ENCODE results near the gene GUCA2B.

The GUCA2B gene

DNA sequence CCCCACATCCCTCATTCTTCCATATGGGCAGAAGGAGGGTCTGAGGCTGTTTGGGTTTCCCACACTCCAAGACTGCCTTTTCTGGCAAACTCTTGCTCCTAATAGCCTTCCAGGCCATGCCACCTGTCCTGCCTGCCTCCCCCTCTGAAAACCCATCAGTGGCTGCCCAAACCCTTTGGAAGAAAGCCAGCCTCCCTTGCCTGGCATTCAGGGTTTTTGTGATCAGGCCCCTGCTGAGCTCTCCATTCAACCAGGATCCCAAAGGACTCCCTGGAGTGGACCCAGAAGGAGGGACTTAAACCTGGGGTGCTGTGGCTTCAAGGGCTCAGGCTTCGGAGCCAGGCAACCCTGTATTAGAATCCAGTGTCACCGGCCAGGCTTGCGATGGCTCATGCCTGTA, 15.6 kb downstream of the GUCA2B start:
- DNase-seq, result peak; percentile 42

DNA sequence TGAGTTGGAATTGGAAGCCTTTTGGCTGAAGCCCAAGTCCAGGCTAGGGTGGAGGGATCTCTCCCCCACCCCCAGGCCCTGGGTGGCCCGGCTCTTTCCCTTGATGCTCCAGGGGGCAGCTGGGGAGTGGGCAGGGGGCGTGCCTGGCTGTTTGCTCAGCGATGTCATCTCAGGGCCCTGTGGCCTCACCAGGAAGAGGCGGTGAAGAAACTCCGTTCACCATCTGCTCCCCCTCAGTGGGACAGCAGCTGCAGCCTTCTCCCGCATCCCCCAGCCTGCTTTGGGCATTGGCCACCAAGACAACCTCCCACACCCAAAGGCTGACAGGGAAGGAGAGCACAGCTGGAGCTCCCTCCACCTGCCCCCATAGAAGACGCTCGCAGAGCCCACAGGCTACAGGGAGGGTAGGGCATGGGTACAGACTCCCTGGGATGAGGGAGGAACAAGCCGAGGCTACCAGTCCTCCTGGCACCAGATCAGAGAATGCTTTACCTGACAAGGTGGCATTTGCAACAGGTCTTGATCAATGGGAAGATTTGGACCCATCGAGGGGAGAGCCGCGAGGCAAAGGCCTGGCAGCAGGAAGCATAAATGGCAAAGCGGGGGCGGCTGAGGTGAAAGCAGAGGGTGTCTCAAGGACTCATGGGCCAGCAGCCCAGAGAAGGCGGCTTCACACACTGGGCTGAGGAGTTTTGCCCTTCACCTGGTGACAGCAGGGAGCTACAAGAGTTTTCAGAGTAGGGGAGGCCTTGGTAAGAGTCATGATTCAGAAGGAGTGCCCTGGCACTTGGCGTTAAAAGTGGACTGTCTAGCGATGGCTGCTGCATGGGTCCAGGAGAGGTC, 17.8 kb downstream of the GUCA2B start:
- peak; percentile 26 for DNase-seq

DNA sequence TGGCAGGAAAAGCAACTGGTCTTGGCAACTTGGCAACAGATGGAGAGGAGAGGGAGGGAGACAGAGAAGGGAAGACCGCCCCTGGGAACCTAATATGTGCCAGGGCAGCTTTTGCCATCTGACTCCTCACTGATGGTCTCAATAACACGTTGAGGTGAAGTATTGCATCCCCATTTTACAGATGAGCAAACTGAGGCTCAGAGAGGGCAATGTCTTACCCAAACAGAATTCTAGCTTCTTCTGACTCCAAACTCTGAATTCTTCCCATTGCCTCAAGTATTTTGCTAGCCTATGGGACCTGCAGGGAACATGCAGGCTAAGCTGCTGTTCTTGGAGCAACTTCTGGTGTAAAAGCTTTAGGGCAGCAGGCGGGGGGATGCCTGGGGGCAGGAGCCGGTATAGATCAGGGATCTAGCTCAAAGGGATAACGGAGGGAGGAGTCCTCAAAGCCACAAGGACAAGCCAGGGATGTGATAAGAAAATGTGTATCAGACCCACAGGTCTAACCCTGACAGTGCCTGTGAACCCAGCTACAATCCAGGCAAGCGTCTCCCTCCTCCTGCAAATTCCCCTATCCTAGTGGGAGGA, 18.6 kb downstream of the GUCA2B start:
- no peak for DNase-seq

DNA sequence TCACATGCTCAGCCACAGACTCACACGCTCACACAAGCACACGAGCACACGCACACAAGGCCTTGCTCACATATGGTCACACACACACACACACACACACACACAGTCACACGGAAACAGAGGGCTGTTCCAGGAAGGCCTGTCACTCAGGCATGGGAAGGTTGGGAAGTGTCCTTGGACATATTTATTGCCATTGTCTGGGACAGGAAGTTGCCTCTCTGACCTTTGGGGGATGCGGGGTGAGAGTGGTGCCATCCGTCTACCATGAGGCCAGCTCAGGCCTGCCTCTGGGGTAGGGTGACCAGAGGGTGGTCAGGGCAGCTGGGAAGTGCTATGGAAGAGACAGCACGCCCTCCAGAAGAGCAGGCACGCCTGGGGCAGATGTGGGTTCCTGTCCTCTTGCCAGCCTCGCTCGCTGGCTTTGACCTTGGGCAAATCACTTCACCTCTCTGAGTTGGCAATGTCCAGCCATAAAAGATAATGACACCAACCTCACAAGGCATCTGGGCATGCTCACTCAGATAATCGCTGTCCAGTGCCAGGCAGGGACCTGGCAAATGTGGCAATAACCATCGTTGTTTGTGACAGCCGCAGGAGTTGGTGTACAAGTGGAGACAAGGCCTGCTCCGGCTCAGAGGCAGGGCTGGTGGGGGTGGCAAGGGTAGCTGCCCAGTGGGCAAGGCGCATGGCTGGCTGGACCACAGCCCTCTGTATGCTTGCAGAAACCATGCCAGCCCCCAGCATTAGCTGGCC, 19.3 kb downstream of the GUCA2B start:
- no peak for DNase-seq

DNA sequence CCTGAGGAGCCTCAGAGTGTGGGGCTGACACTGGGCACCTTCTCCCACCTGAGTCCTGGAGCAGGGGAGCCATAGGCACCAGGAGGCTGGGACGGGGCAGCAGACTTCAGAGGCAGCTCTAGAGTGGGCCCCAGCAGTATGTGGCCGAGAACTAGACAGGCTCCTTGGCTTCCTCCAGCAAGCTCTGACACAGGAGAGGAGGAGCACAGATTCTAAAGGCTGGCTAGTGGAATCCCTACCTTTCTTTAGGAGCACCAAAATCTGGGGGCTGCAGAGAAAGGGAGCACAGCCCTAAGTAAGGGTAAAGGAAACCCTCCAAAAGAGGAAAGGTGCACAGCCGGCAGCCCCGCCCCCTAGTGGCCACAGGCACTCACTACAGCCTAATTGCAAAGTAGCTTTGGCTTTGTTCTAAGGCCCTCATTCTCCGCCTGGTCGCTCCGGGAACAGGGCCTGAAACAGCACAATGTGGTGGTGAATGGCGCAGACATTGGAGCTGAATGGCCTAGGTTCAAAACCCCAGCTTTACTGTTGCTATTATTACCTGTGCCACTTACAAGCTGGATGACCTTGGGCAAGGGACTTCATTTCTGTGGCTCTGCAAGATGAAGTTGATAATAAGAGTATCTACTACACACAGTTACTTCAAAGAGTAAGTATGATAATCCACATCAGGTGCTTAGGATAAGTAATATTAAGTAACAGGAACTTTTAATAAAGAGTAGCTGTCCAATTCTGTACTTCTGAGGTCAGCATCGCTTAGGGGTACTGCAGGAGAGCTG, 20.1 kb downstream of the GUCA2B start:
- DNase-seq, result peak; percentile 49

DNA sequence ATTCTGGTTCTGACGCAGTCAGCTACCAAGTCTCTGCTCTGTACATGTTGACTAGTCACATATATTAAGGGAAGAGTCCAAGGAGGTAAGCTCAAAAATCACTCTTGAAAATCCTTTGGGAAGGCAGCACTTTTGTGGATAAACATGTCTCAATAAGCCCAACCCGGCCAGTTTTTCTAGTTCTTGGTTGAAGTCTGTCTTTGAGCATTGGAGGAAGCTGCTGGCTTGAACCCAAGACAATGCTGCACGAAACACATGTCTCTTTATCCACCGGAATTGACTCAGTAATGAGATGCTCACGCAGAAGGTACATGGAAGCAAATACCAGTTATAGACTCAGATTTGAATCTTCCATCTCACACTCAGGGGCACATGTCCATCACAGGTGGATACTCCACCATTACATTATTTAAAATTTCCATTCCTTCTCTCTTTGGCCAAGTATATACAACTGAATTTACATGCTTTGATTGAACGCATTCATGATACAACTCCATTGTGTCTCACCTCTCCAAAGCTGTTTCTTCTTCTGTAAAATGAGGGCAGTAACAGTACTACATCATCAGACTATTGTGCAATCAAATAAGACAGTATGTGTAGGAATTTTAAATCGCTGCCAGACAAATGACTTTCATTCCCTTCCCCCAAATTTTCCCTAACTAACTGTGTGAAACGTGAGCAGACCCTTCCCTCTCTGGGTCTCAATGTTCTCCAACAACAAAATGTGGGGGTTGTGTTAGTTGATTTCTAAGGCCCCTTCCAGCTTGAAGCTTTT, 20.9 kb downstream of the GUCA2B start:
- DNase-seq, result no peak

DNA sequence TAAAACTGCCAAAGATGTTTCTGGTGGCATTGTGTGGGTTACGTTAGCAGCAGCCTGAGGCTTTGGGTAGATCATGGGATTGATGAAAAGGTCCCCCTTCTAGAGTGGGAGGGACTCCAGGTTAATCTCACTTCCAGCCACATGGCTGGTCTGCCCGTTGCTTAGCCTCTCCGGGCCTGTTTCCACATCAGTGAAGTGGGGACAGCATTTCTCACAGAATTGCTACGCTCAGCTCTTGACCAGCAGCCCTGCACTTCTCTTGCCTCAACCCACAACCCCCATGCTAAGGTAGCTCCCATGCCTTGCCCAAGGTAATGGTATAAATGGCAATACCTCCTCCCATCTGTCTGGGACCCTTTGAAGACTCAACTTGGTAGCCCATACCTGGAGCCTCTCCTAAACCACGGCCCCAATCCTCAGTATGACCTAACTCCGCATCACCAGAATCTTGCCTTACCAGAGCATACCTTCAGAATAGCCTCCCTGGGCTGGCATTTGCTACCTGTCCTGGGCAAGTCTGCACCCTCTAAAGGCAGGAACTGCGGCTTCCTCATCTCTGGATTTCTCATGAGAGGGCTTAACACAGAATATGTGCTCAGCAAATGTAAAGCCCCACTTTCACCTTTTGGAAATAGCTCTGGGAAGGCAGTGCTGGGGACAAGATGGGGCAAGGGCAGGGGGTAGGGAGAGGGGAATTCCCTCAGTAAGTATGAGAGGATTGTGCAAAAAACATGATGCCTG, 22.3 kb downstream of the GUCA2B start:
- no peak for DNase-seq

DNA sequence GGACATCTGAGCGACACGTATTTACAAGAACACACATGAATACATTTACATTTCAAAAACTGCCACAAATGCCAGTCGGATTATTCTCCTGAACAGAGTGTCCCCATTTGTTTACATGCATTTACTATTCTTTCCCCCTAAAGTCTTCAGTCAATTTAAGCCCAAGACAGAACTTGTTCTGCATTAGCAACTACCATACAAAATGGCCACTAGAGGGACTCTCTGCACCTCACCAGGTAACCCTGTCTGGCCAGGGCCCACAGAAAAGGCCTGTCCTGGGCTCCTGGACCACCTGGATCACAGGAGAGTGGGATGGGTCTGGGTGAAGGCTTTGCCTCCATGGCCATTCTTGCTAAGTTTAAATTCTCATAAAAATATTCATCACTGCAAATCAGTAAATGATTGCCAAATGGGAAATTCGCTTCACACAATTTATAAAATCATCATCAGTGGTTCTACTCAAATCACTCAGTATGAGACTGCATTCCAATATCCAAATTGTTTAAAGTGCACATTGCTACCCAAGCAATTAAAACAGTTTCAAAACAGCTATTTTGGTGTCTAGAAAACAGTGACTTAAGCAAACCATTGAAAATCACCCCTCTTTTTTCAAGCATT, 23.8 kb downstream of the GUCA2B start:
- peak; percentile 62 for DNase-seq

DNA sequence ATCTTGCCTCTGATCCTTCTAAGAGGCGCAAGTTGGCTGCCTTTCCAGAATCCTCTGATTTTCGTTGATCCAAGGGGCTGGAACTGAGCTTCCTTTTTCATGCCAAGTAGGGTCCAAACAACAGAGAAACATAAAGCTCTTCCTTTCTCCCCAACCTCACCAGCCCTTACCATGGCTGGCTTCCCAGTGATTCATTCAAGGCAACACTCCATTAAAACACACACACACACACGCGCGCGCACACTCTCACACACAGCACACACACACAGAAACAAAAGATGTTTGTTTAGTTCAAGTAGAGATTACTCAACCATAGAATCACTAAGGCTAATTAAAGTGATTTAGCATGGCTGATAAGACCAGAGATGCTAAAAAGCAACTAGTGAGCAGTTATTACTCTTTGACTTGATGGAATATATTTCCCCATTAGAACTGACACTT, 24.4 kb downstream of the GUCA2B start:
- DNase-seq, result peak; percentile 93

DNA sequence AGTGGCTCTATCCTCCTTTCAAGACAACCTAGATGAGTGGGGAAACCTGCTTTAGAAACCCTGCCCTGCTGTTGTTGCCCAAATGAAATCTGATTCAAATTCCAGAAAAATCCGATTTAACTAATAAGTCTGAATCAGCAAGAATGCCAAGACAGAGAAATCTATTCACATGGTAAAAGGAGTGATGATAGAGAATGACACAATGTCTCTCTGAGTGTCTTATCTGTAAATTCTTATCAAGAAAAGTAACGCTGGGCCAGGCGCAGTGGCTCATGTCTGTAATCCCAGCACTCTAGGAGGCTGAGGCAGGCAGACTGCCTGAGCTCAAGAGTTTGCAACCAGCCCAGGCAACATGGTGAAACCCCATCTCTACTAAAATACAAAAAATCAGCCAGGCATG, 25.0 kb downstream of the GUCA2B start:
- peak; percentile 55 for DNase-seq

DNA sequence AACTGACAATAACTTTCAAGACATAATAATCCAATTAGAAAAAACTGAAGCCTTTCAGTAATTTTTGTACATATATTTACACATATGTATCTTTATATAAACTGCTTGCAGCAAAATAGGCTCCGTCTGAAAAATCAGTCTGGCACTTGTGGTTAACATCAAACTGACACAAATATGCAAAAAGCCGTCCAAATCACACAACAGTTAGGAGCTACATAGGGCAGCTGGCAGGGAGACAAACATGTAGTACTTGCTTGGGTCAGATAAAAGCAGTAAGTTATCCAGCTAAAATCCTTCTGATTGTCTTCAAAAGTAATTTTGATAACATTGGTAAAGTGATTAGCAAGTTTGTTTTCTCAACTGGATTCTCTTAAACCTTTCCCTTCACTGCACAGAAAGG, 26.1 kb downstream of the GUCA2B start:
- DNase-seq, result peak; percentile 25

DNA sequence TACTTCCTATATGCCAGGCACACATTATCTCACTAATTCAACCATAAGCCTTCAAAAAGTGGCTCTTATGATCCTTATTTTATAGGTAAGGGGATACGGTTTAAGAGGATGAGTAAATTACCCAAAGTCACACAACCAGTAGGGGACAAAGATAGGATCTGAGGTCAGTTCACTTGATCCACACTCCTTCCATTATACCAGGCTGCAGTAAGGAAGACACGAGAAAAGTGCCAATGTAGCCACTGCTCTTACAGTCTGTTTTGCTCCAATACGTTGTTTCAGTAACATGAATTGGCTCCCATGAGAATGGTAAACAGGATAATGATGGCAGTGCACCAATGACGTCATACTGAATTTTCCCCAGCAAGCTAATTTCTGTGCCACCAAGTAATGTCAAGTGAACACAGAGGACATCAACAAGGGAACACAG, 26.7 kb downstream of the GUCA2B start:
- DNase-seq, result peak; percentile 9

DNA sequence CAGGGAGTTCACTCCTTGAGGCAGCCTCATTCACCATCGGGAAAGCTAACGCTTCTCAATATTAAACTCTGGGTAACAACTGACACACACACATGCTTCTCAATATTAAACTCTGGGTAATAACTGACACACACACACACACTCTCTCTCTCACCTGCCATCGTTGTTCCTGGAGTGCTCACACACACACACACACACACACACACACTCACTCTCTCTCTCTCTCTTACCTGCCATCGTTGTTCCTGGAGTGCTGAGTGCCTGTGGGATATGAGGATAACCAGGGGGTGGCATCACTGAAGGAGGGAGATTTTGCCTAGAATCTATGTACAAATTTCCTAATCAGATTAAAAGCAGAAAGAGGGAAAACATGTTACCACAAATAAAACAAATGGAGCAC, 28.5 kb downstream of the GUCA2B start:
- DNase-seq, result no peak

DNA sequence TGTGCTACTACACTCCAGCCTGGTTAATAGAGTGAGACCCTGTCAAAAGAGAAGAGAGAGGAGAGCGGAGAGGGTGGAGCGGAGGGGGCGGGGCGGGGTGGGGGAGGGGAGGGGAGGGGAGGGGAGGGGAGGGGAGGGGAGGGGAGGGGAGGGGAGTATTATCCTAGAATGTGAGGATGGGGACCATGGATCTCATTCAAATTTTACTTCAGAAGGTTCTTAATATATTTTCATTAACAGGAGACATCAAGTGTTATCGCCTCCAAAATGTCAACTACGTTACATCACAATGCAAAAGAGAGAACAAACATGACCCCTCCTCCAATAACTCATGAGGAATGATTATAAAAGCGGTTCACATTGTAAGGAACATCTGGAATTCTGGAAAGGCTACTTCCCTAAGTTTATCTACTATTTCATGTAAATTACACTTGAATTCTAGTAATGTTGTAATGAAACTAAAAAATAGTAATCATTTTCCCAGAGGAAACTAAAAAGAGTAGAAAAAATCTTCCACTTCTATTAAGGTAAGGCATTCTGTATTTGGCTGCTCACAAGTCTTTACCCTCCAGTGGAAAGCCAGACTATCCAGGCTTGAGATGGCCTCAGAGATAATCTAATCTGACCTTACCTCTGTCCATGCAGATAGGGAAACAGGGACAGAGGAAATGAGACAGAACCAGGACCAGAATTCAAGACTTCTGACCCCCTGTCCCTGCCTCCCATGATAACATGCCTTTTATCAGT, 30.2 kb downstream of the GUCA2B start:
- DNase-seq, result no peak

DNA sequence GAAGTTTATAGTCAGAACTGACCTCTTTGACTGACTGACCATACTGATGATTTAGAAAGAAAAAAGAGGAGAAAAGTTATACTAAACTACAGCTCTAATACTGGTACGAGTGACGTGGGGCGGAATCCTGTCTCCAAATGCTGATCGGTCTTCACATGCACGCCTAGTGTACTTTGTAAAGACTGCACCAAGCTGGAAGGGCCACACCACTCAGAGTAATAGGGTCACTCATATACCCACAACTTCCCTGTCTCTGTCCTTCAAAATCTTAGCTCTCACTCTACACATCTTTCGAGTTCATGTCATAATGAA, 30.7 kb downstream of the GUCA2B start:
- DNase-seq, result no peak

DNA sequence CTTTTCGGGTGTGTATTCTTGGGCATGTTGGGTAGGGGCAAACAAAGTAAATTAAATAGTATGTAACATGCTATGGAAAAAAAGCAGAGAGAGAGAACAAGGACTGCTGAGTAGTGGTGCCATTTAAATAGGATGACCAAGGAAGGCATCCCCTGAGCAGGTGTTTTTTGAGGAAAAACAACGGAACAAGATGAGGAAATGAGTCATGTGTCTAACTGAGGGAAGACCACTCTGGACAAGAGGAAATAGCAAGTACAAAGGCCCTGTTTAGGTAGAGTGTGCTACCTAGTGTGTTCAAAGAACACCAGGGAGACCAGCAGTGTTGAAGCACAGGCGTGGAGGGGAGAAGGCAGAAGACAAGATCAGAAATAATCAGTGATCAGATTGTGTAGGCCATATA, 31.4 kb downstream of the GUCA2B start:
- no peak for DNase-seq

DNA sequence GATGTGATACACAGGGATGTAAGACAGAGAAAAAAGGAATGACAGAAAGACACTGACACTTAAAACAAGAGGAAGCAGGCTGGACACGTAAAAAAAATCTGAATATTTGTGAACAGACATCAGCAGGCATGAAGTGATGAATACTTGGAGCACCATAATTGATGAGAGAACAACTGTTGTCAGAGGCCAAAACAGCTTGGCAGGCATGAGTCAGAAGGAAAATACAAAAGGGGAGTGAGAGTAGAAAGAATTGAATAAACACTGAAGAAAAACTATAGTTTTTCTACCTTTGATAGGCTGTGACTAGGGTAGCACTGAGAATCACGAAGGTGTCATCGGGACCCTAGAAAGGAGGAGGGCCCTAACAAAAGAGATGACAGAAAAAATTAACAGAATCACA, 32.9 kb downstream of the GUCA2B start:
- no peak for DNase-seq

DNA sequence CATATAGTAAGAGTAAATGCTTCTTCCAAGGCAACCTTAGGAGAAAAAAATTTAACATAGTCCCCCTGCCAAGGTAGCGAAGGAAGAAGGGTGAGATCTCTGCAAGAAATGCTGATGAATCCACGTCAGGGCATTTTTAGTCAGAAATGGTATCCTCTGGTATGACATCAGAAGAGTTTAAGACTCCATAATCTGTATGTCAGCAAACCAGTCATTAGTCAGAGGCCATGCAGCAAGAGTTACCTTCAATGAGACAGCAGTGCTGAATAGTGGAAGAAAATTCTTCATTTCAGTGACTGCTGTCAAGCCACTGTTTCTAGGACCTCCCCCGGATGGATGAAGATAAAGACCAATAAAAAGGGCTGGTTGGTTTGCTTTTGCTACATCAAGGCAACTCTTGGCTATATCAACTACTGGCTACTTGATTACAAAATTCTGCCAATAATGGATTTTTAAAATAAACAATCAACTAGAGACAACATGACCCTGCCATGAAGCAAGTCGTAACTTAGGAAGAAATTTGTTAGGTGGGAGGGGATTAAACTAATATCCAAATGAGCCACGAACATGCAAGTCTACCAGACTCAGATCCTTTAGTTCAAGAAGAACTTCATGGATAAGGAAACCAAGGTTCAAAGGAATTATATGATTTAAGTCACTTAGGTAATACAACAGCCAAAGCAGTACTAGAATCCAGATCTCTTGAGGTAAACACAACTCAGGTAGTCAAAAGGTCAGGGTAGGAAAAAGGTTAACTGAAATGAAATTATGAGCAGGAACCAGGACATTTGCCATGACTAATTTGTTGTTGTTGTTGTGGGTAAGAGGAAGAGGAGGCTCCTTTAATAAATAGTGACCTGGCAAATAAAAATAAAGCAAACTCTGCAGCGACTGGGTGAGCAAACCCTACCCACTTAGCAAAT, 37.0 kb downstream of the GUCA2B start:
- DNase-seq, result no peak

DNA sequence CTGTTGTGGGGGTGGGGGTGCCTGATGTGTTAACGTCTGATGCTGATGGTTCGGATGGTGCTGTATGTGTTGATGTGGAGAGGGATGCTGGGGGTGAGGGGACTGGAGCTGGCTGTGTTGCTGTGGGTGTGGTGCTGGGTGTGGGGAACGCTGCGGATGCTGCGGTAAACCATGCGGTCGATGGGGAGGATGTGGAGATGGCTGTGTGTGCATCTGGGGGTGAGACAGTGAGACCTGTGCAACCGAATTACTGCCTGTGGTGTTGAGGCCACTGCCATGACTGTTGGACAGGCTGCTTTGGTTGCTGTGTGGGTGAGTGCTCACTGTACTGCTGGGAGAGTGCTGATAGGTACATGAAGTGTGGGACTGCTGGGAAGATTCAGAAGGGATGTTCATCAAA, 38.1 kb downstream of the GUCA2B start:
- no peak for DNase-seq

Data from DMS79 treated with DMSO at 0.1 percent for 48 hours (cell line).